Glutamatergic neuron (in vitro differentiated cells): ENCODE measurements around the gene UPB1. TPM values are rescaled to one million over a fixed set of nuclear protein-coding genes. Genes with fewer than 3 reads are reported as not detected.

ENCODE experiments used
- DNase-seq: peaks from one replicate; pipeline ENCODE4 v3.0.0; 2022
- H3K27ac Mint-ChIP-seq: one replicate; pipeline ENCODE4 v1.8.0; 2020; ENCODE audit warnings: mild to moderate bottlenecking, mixed read lengths, inconsistent platforms; ENCODE audit not compliant: unreplicated experiment
- H3K27me3 Mint-ChIP-seq: one replicate; pipeline ENCODE4 v1.8.0; 2020; ENCODE audit warnings: mild to moderate bottlenecking, moderate library complexity, mixed read lengths, inconsistent platforms; ENCODE audit not compliant: unreplicated experiment
- H3K36me3 Mint-ChIP-seq: one replicate; pipeline ENCODE4 v1.8.0; 2020; ENCODE audit warnings: mild to moderate bottlenecking, mixed read lengths, inconsistent platforms; ENCODE audit not compliant: unreplicated experiment
- H3K4me1 Mint-ChIP-seq: one replicate; pipeline ENCODE4 v1.8.0; 2020; ENCODE audit warnings: mild to moderate bottlenecking, low read depth, mixed read lengths, inconsistent platforms; ENCODE audit not compliant: unreplicated experiment
- H3K4me3 Mint-ChIP-seq: one replicate; pipeline ENCODE4 v1.8.0; 2020; ENCODE audit warnings: mild to moderate bottlenecking, mixed read lengths, inconsistent platforms; ENCODE audit not compliant: unreplicated experiment
- H3K9me3 Mint-ChIP-seq: one replicate; pipeline ENCODE4 v1.8.0; 2020; ENCODE audit warnings: mild to moderate bottlenecking, moderate library complexity, mixed read lengths, inconsistent platforms; ENCODE audit not compliant: unreplicated experiment
- total RNA-seq: library from RNA; stranded (reverse); fragmentation: NEBNext Ultra II Directional; extraction: Animal tissue kit (Norgen Biotek cat#: 25700); gene quantifications from one replicate; pipeline ENCODE4 v1.2.1, GENCODE V29; 2021; ENCODE audit not compliant: unreplicated experiment
- TF ChIP-seq, protein P1 (sequence below): fragments of 200-600 bp; sonication (generic); IDR thresholded peaks from one replicate; pipeline ENCODE4 v1.5.0; 2021; ENCODE audit not compliant: partially characterized antibody, unreplicated experiment

UPB1 gene
- total RNA-seq, 1 donor from 2014 or later, result 0.37 TPM

DNA sequence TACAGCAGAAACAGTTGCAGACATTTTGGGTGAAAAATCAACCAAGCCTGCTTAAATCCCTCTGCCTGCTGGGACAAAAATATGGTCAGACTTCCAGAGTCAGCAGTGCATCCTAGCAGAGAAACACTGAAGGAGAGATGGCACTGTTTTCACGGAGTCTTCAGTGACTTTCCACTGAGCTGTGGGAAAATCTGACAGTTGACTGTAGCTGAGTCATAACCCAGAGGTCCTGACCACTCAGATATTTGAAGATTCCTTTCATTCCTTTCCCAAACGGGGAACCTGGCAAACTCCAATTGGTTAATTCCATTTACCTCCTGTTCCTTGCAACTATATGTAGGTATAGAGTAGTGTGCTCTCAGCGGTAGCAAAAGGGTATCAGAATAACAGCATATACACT, 20.9 kb upstream of the UPB1 start:
- Mint-ChIP-seq H3K4me1 (peaks cover 8% of the 10 kb centered on the region), H3K9me3 (no peaks in the 10 kb centered on the region), H3K27me3 (peaks cover 3% of the 10 kb centered on the region), H3K4me3 (no peak overlapping the region), H3K36me3 (no peaks in the 10 kb centered on the region), H3K27ac (no peak overlapping the region)
- no peak for DNase-seq
- TF ChIP-seq, protein P1, sequence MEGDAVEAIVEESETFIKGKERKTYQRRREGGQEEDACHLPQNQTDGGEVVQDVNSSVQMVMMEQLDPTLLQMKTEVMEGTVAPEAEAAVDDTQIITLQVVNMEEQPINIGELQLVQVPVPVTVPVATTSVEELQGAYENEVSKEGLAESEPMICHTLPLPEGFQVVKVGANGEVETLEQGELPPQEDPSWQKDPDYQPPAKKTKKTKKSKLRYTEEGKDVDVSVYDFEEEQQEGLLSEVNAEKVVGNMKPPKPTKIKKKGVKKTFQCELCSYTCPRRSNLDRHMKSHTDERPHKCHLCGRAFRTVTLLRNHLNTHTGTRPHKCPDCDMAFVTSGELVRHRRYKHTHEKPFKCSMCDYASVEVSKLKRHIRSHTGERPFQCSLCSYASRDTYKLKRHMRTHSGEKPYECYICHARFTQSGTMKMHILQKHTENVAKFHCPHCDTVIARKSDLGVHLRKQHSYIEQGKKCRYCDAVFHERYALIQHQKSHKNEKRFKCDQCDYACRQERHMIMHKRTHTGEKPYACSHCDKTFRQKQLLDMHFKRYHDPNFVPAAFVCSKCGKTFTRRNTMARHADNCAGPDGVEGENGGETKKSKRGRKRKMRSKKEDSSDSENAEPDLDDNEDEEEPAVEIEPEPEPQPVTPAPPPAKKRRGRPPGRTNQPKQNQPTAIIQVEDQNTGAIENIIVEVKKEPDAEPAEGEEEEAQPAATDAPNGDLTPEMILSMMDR, result no peak

DNA sequence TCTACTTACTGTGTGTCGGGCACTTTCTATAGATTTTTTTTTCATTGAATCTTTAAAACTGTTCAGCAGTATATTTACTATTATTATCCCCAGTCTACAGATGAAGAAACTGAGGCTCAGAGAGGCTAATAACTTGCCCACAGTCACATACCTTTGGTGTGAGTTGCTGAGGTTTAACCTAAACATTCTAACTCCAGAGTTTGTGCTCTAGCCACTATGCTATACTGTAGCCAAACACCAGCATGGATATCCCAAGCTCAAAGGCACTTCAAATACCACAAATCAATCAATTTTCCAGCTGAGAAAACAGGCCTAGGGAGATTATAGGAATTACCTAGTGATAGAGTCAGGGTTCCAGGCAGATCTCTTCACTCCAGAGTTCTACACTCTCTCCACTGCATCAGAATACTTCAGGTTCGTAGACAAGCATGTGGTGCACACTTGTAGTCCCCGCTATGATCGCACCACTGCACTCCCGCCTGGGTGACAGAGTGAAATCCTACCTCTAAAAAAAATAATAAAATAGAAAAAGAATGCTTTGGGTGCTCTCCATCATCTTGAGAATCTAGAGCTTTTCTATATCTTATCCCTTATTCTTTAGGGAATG, 20.4 kb upstream of the UPB1 start:
- TF ChIP-seq, protein P1, result no peak
- no peak overlapping the region for H3K4me3 Mint-ChIP-seq
- peaks cover 8% of the 10 kb centered on the region for H3K4me1 Mint-ChIP-seq
- H3K27ac Mint-ChIP-seq, result no peak overlapping the region
- no peak for DNase-seq
- H3K36me3 Mint-ChIP-seq, result no peaks in the 10 kb centered on the region
- peaks cover 3% of the 10 kb centered on the region for H3K27me3 Mint-ChIP-seq
- no peaks in the 10 kb centered on the region for H3K9me3 Mint-ChIP-seq

DNA sequence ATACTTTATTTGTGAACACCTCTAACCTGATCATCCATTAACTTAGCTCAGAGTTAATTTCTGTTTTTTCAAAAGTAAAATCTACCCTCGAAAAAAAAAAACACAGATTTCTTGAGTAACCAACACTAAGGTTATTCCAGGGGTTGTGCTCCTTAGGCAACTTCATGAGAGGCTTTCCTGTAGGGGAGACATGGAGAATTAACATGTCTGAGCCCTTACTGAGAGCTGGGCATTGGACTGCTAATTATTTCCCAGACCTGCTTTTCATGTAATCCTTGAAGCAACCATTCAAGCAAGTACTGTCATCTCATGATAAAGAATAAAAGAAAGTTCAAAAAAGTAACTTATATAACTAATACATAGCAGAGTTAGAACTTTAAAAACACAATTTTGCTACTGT, 13.5 kb upstream of the UPB1 start:
- no peak for DNase-seq
- Mint-ChIP-seq H3K27ac (no peak overlapping the region), H3K9me3 (no peaks in the 10 kb centered on the region), H3K27me3 (peaks cover 3% of the 10 kb centered on the region), H3K4me3 (no peak overlapping the region), H3K4me1 (peaks cover 5% of the 10 kb centered on the region), H3K36me3 (no peaks in the 10 kb centered on the region)
- TF ChIP-seq, protein P1, result no peak

DNA sequence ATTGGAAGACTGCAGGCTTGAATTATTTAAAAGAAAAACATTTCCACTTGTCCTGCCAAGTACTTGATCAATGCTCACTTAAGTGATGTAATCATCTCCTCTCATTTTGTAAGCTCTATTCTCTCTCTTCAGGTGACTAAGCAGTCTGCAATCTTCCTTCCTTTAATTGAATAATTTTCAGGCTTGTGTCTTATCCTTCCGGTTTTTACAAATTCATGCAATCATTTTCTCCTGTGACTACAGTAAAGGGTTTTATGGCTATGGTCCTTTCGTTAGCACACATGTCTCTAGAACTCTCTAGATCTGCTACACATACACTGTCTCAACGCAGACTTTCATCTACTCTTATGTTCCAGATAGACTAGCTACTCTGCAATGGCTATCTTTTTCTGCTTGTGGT, 12.6 kb upstream of the UPB1 start:
- TF ChIP-seq, protein P1, result no peak
- no peak overlapping the region for H3K27ac Mint-ChIP-seq
- no peaks in the 10 kb centered on the region for H3K9me3 Mint-ChIP-seq
- H3K36me3 Mint-ChIP-seq, result no peaks in the 10 kb centered on the region
- no peak for DNase-seq
- no peaks in the 10 kb centered on the region for H3K27me3 Mint-ChIP-seq
- H3K4me3 Mint-ChIP-seq, result no peak overlapping the region
- peaks cover 9% of the 10 kb centered on the region for H3K4me1 Mint-ChIP-seq

DNA sequence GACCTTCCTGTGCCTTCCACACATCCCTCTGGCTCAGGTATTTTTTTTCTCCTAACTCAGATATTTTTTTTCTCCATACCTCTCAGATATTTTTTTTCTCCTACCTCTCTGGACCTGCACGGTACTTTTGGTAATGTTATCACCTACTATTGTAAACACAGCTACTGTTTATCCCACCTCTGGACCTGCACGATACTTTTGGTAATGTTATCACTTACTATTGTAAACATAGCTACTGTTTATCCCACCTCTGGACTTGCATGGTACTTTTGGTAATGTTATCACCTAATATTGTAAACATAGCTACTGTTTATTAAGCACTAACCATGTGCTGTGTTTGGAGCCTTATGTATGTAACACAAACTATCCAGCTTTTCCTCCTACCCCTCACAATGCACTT, 12.1 kb upstream of the UPB1 start:
- no peaks in the 10 kb centered on the region for H3K27me3 Mint-ChIP-seq
- no peak for DNase-seq
- no peaks in the 10 kb centered on the region for H3K36me3 Mint-ChIP-seq
- H3K4me1 Mint-ChIP-seq, result peaks cover 11% of the 10 kb centered on the region
- TF ChIP-seq, protein P1, result no peak
- no peak overlapping the region for H3K27ac Mint-ChIP-seq
- H3K4me3 Mint-ChIP-seq, result no peak overlapping the region
- no peaks in the 10 kb centered on the region for H3K9me3 Mint-ChIP-seq
